Endothelial cell of umbilical vein (primary cell): ENCODE measurements around the gene HOXB3. TPM values are rescaled to one million over a fixed set of nuclear protein-coding genes. Genes with fewer than 3 reads are reported as not detected.

Source experiments
- BruUV-seq: library from RNA; stranded (reverse); fragments of 400-500 nt; replicated peaks from 2 replicates; lab custom pipeline; 2021; lab: Mats Ljungman, UMichigan
- CTCF ChIA-PET: fragments of 300-600, 350-600 bp; sonication (Branson Sonifier 250); formaldehyde crosslinking; loops from one replicate; lab custom pipeline; 2021; ENCODE audit warnings: antibody characterized with exemption, inconsistent platforms; lab: Charles Lee
- POLR2A ChIA-PET: fragments of 300-600, 350-600 bp; sonication (Branson Sonifier 250); formaldehyde crosslinking; loops from one replicate; lab custom pipeline; 2021; ENCODE audit warnings: antibody characterized with exemption, inconsistent platforms; lab: Charles Lee
- DNase-seq: peaks from one replicate; pipeline ENCODE4 v3.0.0-alpha.2; 2011; ENCODE audit warnings: low read depth, low spot score
- FAIRE-seq: peaks from 2 replicates; lab custom pipeline; 2011; peaks lifted over from hg19 to GRCh38; lab: Jason Lieb, UNC
- H2AFZ ChIP-seq: 2 replicates; pipeline ENCODE4 v1.6.0; 2012; ENCODE audit warnings: low read depth, low read length, control low read depth, inconsistent platforms
- H3K27ac ChIP-seq: 2 replicates; pipeline ENCODE4 v1.5.1; 2011; ENCODE audit warnings: low read depth, mild to moderate bottlenecking, control low read depth, low read length, moderate library complexity; ENCODE audit not compliant: insufficient read depth
- H3K27me3 ChIP-seq, 2 experiments: 2 replicates each; pipeline versions ENCODE4 v1.6.0 to v1.6.1; 2011; ENCODE audit warnings: low read length in 2 of 2, mixed read lengths in 1 of 2; ENCODE audit not compliant: control insufficient read depth in 2 of 2, insufficient read depth in 2 of 2
- H3K36me3 ChIP-seq, 2 experiments: 2 replicates in 1 of 2; 3 replicates in 1 of 2; pipeline ENCODE4 v1.5.1; 2011; ENCODE audit warnings: low read length in 2 of 2, mild to moderate bottlenecking in 1 of 2, moderate library complexity in 1 of 2; ENCODE audit not compliant: control insufficient read depth in 2 of 2, insufficient read depth in 2 of 2; ENCODE audit errors: extremely low read depth in 1 of 2
- H3K4me1 ChIP-seq: 3 replicates; pipeline ENCODE4 v1.5.1; 2011; ENCODE audit warnings: mild to moderate bottlenecking, low read length; ENCODE audit not compliant: control insufficient read depth, insufficient read depth; ENCODE audit errors: extremely low read depth
- H3K4me2 ChIP-seq: 2 replicates; pipeline ENCODE4 v1.6.1; 2011; ENCODE audit warnings: low read length, control low read depth, mixed read lengths; ENCODE audit not compliant: insufficient read depth
- H3K4me3 ChIP-seq, 3 experiments: fragments of 200-600 bp in 1 of 3; sonication (generic), shearing (Covaris generic) in 1 of 3; replicated peaks in 1 of 3; 2 replicates each; pipeline ENCODE4 v1.5.1; 2011 to 2016; ENCODE audit warnings: control low read depth in 3 of 3, low read length in 3 of 3, mild to moderate bottlenecking in 2 of 3, inconsistent platforms in 1 of 3, low read depth in 1 of 3, moderate library complexity in 1 of 3; ENCODE audit not compliant: insufficient read depth in 1 of 3
- H3K79me2 ChIP-seq: 2 replicates; pipeline ENCODE4 v1.6.0; 2012; ENCODE audit warnings: low read length, inconsistent platforms; ENCODE audit not compliant: control insufficient read depth, insufficient read depth
- H3K9ac ChIP-seq: replicated peaks from 2 replicates; pipeline ENCODE3; 2011; ENCODE audit warnings: low read length, control low read depth; ENCODE audit not compliant: insufficient read depth; ENCODE audit errors: extremely low read depth
- H3K9me1 ChIP-seq: replicated peaks from 3 replicates; pipeline ENCODE4 v1.6.0; 2011; ENCODE audit warnings: mild to moderate bottlenecking, low read length; ENCODE audit not compliant: control insufficient read depth, insufficient read depth; ENCODE audit errors: extremely low read depth
- H3K9me3 ChIP-seq: replicated peaks from 2 replicates; pipeline ENCODE4 v1.5.1; 2012; ENCODE audit warnings: low read length, inconsistent platforms; ENCODE audit not compliant: control insufficient read depth, insufficient read depth
- H4K20me1 ChIP-seq: replicated peaks from 2 replicates; pipeline ENCODE3; 2011; ENCODE audit warnings: mild to moderate bottlenecking, low read length; ENCODE audit not compliant: control insufficient read depth, insufficient read depth; ENCODE audit errors: extremely low read depth
- EZH2 ChIP-seq: IDR thresholded peaks from 2 replicates; pipeline ENCODE4 v1.6.1; 2012; ENCODE audit warnings: borderline replicate concordance, low read depth, mild to moderate bottlenecking, moderate library complexity, low read length, inconsistent platforms; ENCODE audit not compliant: severe bottlenecking
- FOS ChIP-seq: IDR thresholded peaks from 2 replicates; pipeline ENCODE4 v1.6.1; 2011; ENCODE audit warnings: mild to moderate bottlenecking, low read length, moderate library complexity, borderline replicate concordance; ENCODE audit not compliant: insufficient read depth
- GATA2 ChIP-seq: IDR thresholded peaks from 2 replicates; pipeline ENCODE4 v1.7.0; 2011; ENCODE audit warnings: low read depth, mild to moderate bottlenecking, moderate library complexity, mixed read lengths, low read length; ENCODE audit not compliant: insufficient read length, insufficient read depth
- JUN ChIP-seq: IDR thresholded peaks from 2 replicates; pipeline ENCODE4 v1.6.1; 2011; ENCODE audit warnings: borderline replicate concordance, low read depth; ENCODE audit not compliant: insufficient read length, insufficient read depth
- MYC ChIP-seq: IDR thresholded peaks from one replicate; pipeline ENCODE4 v1.6.1; 2011; ENCODE audit warnings: mild to moderate bottlenecking, low read depth, low read length
- POLR2A ChIP-seq: IDR thresholded peaks from 2 replicates; pipeline ENCODE4 v1.6.1; 2012; ENCODE audit warnings: low read depth, mild to moderate bottlenecking, control low read depth, low read length
- POLR2AphosphoS5 ChIP-seq: IDR thresholded peaks from 2 replicates; pipeline ENCODE4 v1.6.1; 2012; ENCODE audit warnings: low read depth, mild to moderate bottlenecking, control low read depth, low read length, moderate library complexity; ENCODE audit not compliant: insufficient read depth
- dilution Hi-C: fragments of 300-500 bp; cut with MboI; formaldehyde crosslinking; loops from one replicate; pipeline ENCODE4 v1.15.0; 2019; ENCODE audit warnings: low sequenced_read_pairs; ENCODE audit not compliant: extremely low pct_ligation_motif_present
- intact Hi-C: fragments of 100-400 bp; cut with micrococcal nuclease; formaldehyde crosslinking; loops from one replicate; pipeline ENCODE4 v1.10.0; 2022
- polyA plus RNA-seq, 4 experiments: library from polyadenylated mRNA; depleted of rRNA in 3 of 4; stranded (reverse) in 3 of 4; unstranded in 1 of 4; fragments of >200 nt; gene quantifications; 2 replicates each; pipeline versions ENCODE4 v1.2.1 to v1.2.3, GENCODE V29; 2011 to 2012; ENCODE audit warnings: missing spikeins in 1 of 4
- total RNA-seq: library from RNA; stranded (reverse); gene quantifications from 2 replicates; pipeline ENCODE4 v1.2.3, GENCODE V29; 2021
- TF ChIP-seq, protein P1 (sequence below): IDR thresholded peaks from 2 replicates; pipeline ENCODE4 v1.6.1; 2011; ENCODE audit not compliant: insufficient read depth, insufficient read length
- TF ChIP-seq, protein P2 (sequence below), 2 donors: IDR thresholded peaks; 1 replicate in 1 of 2; 2 replicates in 1 of 2; pipeline ENCODE4 v1.5.1; 2011; ENCODE audit warnings: low read length in 2 of 2, mild to moderate bottlenecking in 2 of 2, moderate library complexity in 2 of 2, control low read depth in 1 of 2, inconsistent platforms in 1 of 2, low read depth in 1 of 2; ENCODE audit not compliant: insufficient read depth in 1 of 2; ENCODE audit errors: extremely low read depth in 1 of 2

The HOXB3 gene
- total and polyA plus RNA-seq, 2 donors (not counting 3 experiments of a cell fraction or from before 2014, with no cell fraction given) = 29.6 to 56.6 TPM

DNA sequence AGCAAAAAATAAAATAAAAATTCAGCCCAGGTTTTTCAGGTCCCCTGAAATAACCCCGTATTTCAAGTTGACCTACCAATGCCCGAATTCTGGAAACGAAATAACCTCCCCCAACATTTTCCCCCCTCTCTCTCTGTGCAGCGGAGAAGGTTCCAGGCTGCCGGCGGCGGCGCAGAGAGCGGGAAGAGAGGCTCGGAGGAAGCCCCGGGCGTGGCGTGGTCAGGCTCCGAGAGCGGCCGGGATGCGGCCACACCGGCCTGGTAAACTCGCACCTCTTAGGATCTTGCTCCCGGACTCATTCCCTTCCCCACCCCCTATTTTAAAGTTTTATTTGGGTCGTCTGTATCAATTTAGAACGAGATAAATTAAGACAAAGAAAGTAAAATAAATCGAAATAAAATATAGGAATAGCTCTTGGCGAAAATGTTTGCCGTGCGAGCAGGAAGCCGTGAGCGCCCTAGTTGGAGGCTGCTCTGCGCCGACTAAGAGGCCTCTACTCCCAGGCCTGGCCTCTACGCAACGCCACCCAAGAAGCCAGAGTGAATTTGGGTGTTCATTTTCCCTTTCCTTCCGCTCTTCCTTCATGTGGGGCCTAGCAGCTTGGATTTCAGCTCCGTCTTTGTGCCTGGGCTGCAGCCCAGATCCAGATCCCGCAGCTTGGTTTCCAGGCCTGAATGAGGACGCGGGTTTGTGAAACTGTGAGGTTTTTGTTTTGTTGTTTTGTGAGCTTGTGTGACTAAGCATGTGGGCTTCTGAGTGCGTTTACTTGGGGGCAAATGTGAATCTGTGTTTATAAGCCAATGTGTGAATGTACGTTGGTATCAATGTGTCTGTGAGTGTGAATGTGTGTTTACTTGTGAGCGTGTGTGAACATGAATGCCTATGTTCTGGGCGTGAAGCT is 16.2 kb upstream of the HOXB3 start:
- H3K4me2 ChIP-seq = peak overlapping the region; percentile 95
- DNase-seq (no peak), FAIRE-seq (peak; percentile 58)
- no peaks in the 10 kb centered on the region for H4K20me1 ChIP-seq
- no peak overlapping the region for H3K9ac ChIP-seq
- H3K9me3 ChIP-seq = no peaks in the 10 kb centered on the region
- peak overlapping the region; percentile 77 for H2AFZ ChIP-seq
- H3K36me3 ChIP-seq = no peaks in the 10 kb centered on the region
- peaks cover 47% of the 10 kb centered on the region for H3K79me2 ChIP-seq
- ChIA-PET CTCF (interaction anchor here (1.3 to 1.7 kb wide), 2 partner anchors 12 to 345 kb away, joined by 3 to 4 read pairs; no protein-coding TSS in a partner anchor), POLR2A (no interaction called here)
- intact Hi-C loops (no loop called here), dilution Hi-C loops (no loop called here)
- no peak overlapping the region for H3K27ac ChIP-seq
- H3K9me1 ChIP-seq = no peaks in the 10 kb centered on the region
- no peaks in the 10 kb centered on the region for H3K27me3 ChIP-seq
- TF ChIP-seq MYC (no peak), FOS (no peak), GATA2 (no peak)
- H3K4me3 ChIP-seq = no peak overlapping the region
- BruUV-seq = no TSS peak
- peaks cover 29% of the 10 kb centered on the region for H3K4me1 ChIP-seq

DNA sequence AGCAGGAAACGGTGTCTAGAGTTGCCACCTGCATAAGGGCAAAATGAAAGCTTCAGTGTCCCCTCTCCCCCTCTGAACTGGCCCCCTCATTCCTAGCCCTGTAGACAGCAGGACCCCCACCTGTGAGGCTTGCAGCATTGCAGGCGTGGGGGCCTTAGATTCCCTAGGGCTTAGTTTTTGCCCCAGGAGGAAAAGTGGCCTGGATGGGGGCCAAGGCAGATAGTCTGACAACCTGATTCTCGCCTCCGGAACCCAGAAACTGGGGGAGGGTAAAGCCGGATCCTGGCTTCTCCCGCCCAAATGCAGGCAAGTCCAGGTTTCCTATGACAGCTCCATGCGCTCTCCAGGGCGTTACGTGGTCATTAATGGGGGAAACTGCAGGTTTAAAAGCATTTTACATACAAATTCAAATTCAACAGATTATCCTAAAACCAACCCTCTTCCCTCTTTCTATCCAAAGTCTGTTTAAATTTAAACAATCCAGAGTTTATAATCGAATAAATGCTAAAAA is 15.4 kb upstream of the HOXB3 start:
- Histone ChIP-seq H2AFZ (peak overlapping the region; percentile 77), H3K9me1 (no peaks in the 10 kb centered on the region), H3K79me2 (peaks cover 55% of the 10 kb centered on the region), H3K9ac (peak overlapping the region; percentile 87), H4K20me1 (no peaks in the 10 kb centered on the region), H3K9me3 (no peaks in the 10 kb centered on the region), H3K4me2 (peak overlapping the region; percentile 95), H3K36me3 (no peaks in the 10 kb centered on the region), H3K27me3 (no peaks in the 10 kb centered on the region), H3K27ac (peak overlapping the region; percentile 54), H3K4me3 (peak overlapping the region in 2 of 3 experiments; percentile 47 to 97), H3K4me1 (peaks cover 30% of the 10 kb centered on the region)
- TF ChIP-seq, protein P1, sequence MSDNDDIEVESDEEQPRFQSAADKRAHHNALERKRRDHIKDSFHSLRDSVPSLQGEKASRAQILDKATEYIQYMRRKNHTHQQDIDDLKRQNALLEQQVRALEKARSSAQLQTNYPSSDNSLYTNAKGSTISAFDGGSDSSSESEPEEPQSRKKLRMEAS = no peak
- no peak for TF ChIP-seq GATA2
- TF ChIP-seq, protein P2, sequence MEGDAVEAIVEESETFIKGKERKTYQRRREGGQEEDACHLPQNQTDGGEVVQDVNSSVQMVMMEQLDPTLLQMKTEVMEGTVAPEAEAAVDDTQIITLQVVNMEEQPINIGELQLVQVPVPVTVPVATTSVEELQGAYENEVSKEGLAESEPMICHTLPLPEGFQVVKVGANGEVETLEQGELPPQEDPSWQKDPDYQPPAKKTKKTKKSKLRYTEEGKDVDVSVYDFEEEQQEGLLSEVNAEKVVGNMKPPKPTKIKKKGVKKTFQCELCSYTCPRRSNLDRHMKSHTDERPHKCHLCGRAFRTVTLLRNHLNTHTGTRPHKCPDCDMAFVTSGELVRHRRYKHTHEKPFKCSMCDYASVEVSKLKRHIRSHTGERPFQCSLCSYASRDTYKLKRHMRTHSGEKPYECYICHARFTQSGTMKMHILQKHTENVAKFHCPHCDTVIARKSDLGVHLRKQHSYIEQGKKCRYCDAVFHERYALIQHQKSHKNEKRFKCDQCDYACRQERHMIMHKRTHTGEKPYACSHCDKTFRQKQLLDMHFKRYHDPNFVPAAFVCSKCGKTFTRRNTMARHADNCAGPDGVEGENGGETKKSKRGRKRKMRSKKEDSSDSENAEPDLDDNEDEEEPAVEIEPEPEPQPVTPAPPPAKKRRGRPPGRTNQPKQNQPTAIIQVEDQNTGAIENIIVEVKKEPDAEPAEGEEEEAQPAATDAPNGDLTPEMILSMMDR (IDR thresholded peaks at IDR 0.05; ENCODE audit: extremely low read depth in 1 of 2, insufficient read depth in 1 of 2, low read depth in 1 of 2, low read length in 2 of 2) = no peak
- no peak for TF ChIP-seq FOS
- TF ChIP-seq POLR2A = no peak
- no peak for TF ChIP-seq JUN
- TF ChIP-seq POLR2AphosphoS5 = no peak
- TF ChIP-seq EZH2 = no peak
- dilution Hi-C loops = no loop called here
- no TSS peak for BruUV-seq
- intact Hi-C loops = no loop called here
- FAIRE-seq (peak; percentile 65), DNase-seq (no peak)
- ChIA-PET POLR2A (interaction anchor here (0.6 to 1.0 kb wide), 2 partner anchors 9 to 236 kb away, joined by 4 to 7 read pairs; partner anchors contain the start of gene HOXB8), CTCF (interaction anchor here (1.3 to 2.0 kb wide), 2 partner anchors 344 to 580 kb away, joined by 3 to 4 read pairs; no protein-coding TSS in a partner anchor)
